Upper lobe of left lung (tissue), 6 donors: ENCODE results near the gene TRIM38. TPM values are rescaled to one million over a fixed set of nuclear protein-coding genes. Genes with fewer than 3 reads are reported as not detected.
A peak's percentile ranks its signal among the peaks of the same experiment; 100 is the strongest.
"Not testable (repeated sequence)": the region's sequence is repeated elsewhere in the genome, so short reads cannot be mapped to it uniquely, and the experiment has no call there.

Experiments used
- ATAC-seq, 2 donors: fragments of 200-7000 bp; cut with Tn5 transposase; one replicate each; pipeline ENCODE4 v1.9.1; 2022; ENCODE audit warnings: mild to moderate bottlenecking in 2 of 2, moderate library complexity in 2 of 2; ENCODE audit not compliant: low FRiP score in 2 of 2
- DNase-seq, 2 donors: peaks; one replicate each; pipeline ENCODE4 v3.0.0-alpha.2; 2019 to 2020
- H3K27ac ChIP-seq, 4 donors: fragments of 200-600 bp; sonication (generic); one replicate each; pipeline ENCODE4 v1.5.1; 2016 to 2019
- H3K27me3 ChIP-seq, 4 donors: fragments of 200-600 bp; sonication (generic); one replicate each; pipeline ENCODE4 v1.5.1; 2017 to 2019
- H3K36me3 ChIP-seq, 4 donors: fragments of 200-600 bp; sonication (generic); one replicate each; pipeline ENCODE4 v1.5.1; 2016 to 2019
- H3K4me1 ChIP-seq, 4 donors: fragments of 200-600 bp; sonication (generic); one replicate each; pipeline ENCODE4 v1.5.1; 2018 to 2019
- H3K4me3 ChIP-seq, 4 donors: fragments of 200-600 bp; sonication (generic); one replicate each; pipeline ENCODE4 v1.5.1; 2017 to 2019; ENCODE audit warnings: mild to moderate bottlenecking in 2 of 4, moderate library complexity in 1 of 4
- H3K9me3 ChIP-seq, 4 donors: fragments of 200-600 bp; sonication (generic); one replicate each; pipeline ENCODE4 v1.5.1; 2018 to 2019
- EP300 ChIP-seq, 4 donors: sonication (generic); formaldehyde crosslinking; IDR thresholded peaks; one replicate each; pipeline ENCODE4 v1.5.1; 2017; ENCODE audit warnings: antibody characterized with exemption in 4 of 4, control low read depth in 2 of 4
- POLR2A ChIP-seq, 4 donors: fragments of 450-650 bp; IDR thresholded peaks; one replicate each; pipeline ENCODE4 v1.5.1; 2016 to 2017; ENCODE audit warnings: antibody characterized with exemption in 4 of 4, mild to moderate bottlenecking in 2 of 4
- POLR2AphosphoS5 ChIP-seq, 2 donors: sonication (generic); formaldehyde crosslinking; IDR thresholded peaks; one replicate each; pipeline ENCODE4 v1.5.1; 2017; ENCODE audit warnings: antibody characterized with exemption in 2 of 2
- WGBS, 2 donors: methylation state at CpG; one replicate each; pipeline ENCODE4 v1.1.5; 2017 to 2018; 5-methylcytosine and 5-hydroxymethylcytosine counted together
- total RNA-seq, 6 donors: library from RNA; depleted of rRNA in 4 of 6; stranded (reverse); fragments of >200 nt in 4 of 6; gene quantifications; one replicate each; pipeline versions ENCODE4 v1.1.0 to v1.2.1, GENCODE V29; 2016 to 2021
- TF ChIP-seq, protein P1 (sequence below), 6 experiments: fragments of 450-650 bp in 4 of 6; fragments of 200-600 bp in 2 of 6; sonication (generic) in 2 of 6; IDR thresholded peaks; one replicate each; pipeline ENCODE4 v1.5.1; 2016 to 2019; ENCODE audit warnings: antibody characterized with exemption in 6 of 6
- donor health status: DM: no; HTN: no; CAD: no; lungs with moderate emphysema.
- donor health status: DM: no; HTN: yes; CAD: no; lungs with severe emphysema.

Gene TRIM38
- total RNA-seq, 6 donors from 2014 or later, result 9.0 to 22.0 (median 14.7) TPM

DNA sequence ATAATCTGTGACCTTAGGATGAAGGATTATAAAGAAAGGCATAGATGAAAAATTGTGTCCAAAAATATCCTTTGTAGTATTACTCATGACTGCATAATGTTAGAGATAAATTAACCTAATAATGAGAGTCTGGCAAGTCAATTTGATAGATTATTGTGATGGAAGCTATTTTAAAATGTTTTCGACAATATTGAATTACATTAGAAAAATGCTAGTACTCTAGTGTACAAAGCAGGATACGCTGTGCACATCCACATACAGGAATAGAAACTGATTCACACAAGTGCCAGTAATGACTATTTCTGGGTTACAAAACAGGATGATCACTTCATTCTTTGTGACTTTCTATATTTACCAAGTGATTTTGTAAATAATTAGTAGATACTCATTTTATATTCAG lies 35.4 kb upstream of the TRIM38 start:
- H3K27ac ChIP-seq, result no peak overlapping the region

DNA sequence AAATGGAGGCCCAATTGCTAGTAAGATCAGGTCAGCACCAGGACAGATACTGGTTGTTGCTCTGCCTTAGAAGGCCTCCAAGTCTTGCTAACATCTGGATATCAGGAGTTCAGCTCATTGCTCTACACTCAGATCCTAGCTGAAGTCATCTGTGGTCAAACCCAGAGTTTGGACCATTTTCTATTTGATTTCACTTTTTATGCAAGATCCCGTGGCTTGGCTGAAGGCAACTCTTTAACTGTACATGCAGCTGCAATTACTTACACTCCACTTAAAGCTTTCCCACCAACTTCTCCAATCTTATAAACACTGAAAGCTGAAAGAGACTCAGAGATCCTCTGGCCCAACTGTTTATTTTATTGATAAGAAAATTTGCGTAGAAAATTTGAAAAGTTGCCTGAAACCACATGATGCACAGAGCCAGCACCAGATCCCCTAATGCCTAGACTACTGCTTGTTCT lies 34.8 kb upstream of the TRIM38 start:
- no peak for ATAC-seq
- Histone ChIP-seq H3K9me3 (no peaks in the 10 kb centered on the region), H3K4me3 (no peak overlapping the region), H3K27ac (no peak overlapping the region), H3K27me3 (no peaks in the 10 kb centered on the region), H3K36me3 (no peaks in the 10 kb centered on the region), H3K4me1 (no peaks in the 10 kb centered on the region)
- TF ChIP-seq POLR2AphosphoS5 (IDR thresholded peaks at IDR 0.05), result no peak
- no peak for TF ChIP-seq POLR2A (IDR thresholded peaks at IDR 0.05)
- no peak for TF ChIP-seq EP300 (IDR thresholded peaks at IDR 0.05)
- TF ChIP-seq, protein P1, sequence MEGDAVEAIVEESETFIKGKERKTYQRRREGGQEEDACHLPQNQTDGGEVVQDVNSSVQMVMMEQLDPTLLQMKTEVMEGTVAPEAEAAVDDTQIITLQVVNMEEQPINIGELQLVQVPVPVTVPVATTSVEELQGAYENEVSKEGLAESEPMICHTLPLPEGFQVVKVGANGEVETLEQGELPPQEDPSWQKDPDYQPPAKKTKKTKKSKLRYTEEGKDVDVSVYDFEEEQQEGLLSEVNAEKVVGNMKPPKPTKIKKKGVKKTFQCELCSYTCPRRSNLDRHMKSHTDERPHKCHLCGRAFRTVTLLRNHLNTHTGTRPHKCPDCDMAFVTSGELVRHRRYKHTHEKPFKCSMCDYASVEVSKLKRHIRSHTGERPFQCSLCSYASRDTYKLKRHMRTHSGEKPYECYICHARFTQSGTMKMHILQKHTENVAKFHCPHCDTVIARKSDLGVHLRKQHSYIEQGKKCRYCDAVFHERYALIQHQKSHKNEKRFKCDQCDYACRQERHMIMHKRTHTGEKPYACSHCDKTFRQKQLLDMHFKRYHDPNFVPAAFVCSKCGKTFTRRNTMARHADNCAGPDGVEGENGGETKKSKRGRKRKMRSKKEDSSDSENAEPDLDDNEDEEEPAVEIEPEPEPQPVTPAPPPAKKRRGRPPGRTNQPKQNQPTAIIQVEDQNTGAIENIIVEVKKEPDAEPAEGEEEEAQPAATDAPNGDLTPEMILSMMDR (IDR thresholded peaks at IDR 0.05), result no peak
- DNase-seq, result no peak
- 45 to 49% methylated on average over 2 of the region's 2 CpGs for WGBS, 2 donors

More for the DNA sequence above, 35.4 kb upstream of the TRIM38 start:
- no peak for DNase-seq
- Histone ChIP-seq H3K9me3 (no peaks in the 10 kb centered on the region), H3K4me1 (no peaks in the 10 kb centered on the region), H3K27me3 (no peaks in the 10 kb centered on the region), H3K4me3 (no peak overlapping the region), H3K36me3 (no peaks in the 10 kb centered on the region)
- ATAC-seq, result no peak
- TF ChIP-seq POLR2A (IDR thresholded peaks at IDR 0.05) (no peak), EP300 (IDR thresholded peaks at IDR 0.05) (no peak), POLR2AphosphoS5 (IDR thresholded peaks at IDR 0.05) (no peak)
- TF ChIP-seq, protein P1 (IDR thresholded peaks at IDR 0.05), result no peak
- 69 to 74% methylated on average over 2 of the region's 2 CpGs for WGBS, 2 donors

DNA sequence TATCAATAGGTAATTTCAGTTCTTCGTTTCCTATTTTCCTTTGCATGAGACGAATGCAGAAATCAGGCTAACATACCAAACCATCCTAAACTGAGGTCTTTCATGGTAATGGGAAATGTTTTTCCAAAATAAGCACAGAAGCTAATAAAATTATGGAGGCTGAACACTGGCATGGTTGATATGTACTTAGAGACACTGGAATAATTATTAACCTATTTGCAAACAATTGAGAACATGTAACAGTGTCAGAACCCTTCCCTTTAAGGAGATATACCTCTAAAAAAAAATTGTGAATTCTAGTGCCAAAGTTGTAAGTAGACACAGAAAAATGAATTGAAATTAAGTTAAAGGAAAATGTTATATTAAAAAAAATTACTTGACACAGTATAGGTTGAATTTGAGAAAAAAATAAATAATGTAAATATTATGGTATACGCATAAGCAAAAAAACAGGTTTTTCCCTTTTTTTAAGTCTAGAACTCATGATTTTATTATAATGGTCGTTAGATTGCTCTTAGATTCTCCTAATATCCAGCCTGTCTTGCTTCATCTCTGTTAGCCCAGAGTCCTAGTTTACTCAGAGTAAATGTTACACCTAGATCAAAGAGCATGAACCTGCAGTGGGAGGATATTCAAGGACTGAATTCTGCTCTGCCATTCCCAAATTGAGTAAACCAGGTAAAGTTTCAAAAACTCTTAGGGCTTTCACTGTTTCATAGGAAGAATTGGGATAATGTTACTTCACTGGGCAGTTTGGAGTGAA lies 33.9 kb upstream of the TRIM38 start:
- no peak overlapping the region for H3K4me3 ChIP-seq
- 76 to 84% methylated on average over 4 of the region's 4 CpGs for WGBS, 2 donors

DNA sequence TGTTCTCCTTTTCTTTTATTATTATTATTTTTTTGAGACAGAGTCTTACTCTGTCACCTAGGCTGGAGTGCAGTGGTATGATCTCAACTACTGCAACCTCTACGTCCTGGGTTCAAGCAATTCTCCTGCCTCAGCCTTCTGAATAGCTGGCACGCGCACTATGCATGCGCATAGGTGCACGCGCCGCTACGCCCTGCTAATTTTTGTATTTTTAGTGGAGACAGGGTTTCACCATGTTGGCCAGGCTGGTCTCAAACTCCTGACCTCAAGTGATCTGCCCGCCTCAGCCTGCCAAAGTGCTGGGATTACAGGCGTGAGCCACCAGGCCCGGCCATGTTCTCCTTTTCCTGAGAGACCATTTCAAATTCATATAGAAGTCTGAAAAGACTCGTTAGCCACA lies 32.8 kb upstream of the TRIM38 start:
- not testable (repeated sequence) for H3K9me3 ChIP-seq, H3K27me3 ChIP-seq, ATAC-seq, H3K27ac ChIP-seq, H3K36me3 ChIP-seq, H3K4me1 ChIP-seq, H3K4me3 ChIP-seq
- WGBS, 2 donors, result 88 to 93% methylated on average over 12 of the region's 12 CpGs
- DNase-seq, result peak in 1 of 2 donors; percentile 11

More for the DNA sequence above, 33.9 kb upstream of the TRIM38 start:
- H3K27ac ChIP-seq, result no peak overlapping the region
- H3K9me3 ChIP-seq, result no peaks in the 10 kb centered on the region
- ATAC-seq, result no peak
- no peaks in the 10 kb centered on the region for H3K36me3 ChIP-seq
- no peak for TF ChIP-seq POLR2A (IDR thresholded peaks at IDR 0.05)
- no peak for DNase-seq
- no peaks in the 10 kb centered on the region for H3K4me1 ChIP-seq
- H3K27me3 ChIP-seq, result no peaks in the 10 kb centered on the region

DNA sequence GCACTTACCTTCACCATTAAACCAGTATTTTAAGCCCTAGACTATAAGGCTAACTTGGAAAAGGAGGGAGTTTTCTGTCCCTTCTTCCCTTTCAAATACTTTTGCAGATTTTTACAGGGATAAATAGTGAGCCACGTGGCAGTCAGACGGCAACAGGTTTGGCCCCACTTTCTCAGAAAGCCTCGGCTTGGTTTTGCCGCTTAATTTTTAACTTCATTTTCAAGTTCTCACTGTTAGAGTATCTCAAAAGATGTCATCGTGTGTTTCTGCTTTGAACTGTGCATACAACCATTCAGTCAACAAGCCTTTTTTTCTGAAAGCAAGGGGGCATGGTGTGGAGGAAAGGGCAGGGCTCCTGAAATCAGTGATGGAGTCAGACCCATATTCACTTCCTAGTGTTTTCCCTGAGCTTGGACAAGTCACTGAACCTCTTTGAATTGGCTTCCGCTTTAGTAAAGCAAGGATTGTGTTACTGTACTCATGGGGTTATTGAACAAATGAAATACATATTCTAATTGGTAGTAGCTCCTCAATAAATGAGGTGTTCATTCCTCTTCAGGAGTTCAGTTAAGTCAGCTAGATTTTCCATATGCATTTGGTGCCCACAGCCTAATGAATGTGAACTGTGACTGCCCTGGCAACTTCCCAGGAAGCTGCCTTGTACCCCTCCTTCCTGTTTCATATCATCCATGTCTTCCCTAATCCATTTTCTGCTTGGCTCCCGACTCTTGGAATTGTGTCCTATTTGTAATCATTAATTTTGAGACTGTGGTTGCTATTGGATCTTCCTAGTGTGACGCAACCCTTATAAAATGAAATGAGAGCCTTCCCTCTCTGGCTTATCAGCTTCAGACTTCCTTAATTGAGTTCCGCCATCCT lies 31.8 kb upstream of the TRIM38 start, which contains the start of gene SLC17A2:
Gene SLC17A2 (minus strand): TSS at position 160 of the 879 bp plus-strand sequence. CDS start 4,895 bp downstream, outside the sequence.
- Histone ChIP-seq H3K27me3 (no peaks in the 10 kb centered on the region), H3K27ac (no peak within 1 kb of the TSS), H3K9me3 (no peaks in the 10 kb centered on the region), H3K4me1 (no peaks in the 10 kb centered on the region), H3K36me3 (no peaks in the 10 kb centered on the region), H3K4me3 (no peak within 1 kb of the TSS)
- WGBS, 2 donors, result 70 to 76% methylated on average over 9 of the region's 9 CpGs
- TF ChIP-seq POLR2AphosphoS5 (IDR thresholded peaks at IDR 0.05), result no peak
- TF ChIP-seq EP300 (IDR thresholded peaks at IDR 0.05), result no peak
- no peak for TF ChIP-seq POLR2A (IDR thresholded peaks at IDR 0.05)
- TF ChIP-seq, protein P1 (IDR thresholded peaks at IDR 0.05), result no peak
- DNase-seq (no peak), ATAC-seq (no peak)
